HG02970 (cell line): ENCODE data around the gene CHRNA9.
"Not testable (repeated sequence)": the region's sequence is repeated elsewhere in the genome, so short reads cannot be mapped to it uniquely, and the experiment has no call there.

Source experiments
- ATAC-seq: cut with Tn5 transposase; IDR thresholded peaks from one replicate; pipeline ENCODE4 v1.9.1; 2021; ENCODE audit warnings: mild to moderate bottlenecking, moderate library complexity, moderate number of reproducible peaks; ENCODE audit not compliant: unreplicated experiment, low FRiP score

CHRNA9 gene

DNA sequence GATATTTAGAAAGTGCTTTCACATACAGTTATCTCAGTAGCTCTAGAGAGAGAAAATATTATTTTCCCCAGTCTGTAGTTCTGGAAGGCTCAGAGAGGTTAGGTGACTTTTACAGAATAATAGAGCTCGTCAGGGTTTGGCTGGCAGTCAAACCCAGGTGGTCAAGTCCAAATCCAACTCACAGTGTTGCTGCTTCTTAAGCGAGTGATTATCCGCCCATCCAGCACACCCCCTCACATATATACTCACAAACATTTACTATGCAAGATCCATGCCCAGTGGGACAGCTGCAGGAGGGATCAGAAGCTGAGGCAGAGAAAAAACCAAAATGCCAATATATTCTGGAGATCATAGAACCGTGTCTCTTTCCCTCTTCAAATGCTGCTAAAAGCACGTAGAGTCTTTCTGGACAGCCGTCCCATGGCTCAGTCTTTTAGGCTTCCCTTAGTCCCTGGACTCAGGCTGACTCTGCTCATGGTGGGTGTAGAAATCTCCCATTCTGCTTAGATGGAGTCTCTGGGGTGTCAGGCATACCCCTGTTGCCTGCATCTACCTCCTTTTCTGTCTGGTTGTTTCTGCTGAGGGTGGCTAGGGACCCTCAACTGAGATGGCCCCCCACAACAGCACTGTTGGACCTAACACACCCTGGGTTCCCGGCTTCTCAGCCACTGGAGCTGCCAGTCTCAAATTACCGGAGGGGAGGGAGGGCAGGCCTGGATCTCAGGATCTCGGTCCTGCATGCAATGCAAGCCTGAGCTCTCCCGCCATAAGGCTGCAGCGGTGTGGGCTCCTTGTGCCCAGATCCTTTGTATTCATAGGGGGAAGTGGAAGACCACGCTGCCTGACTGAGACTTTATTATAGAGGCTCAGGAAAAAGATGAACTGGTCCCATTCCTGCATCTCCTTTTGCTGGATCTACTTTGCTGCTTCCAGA is at the start of gene CHRNA9:
CHRNA9 (plus strand) TSS at position 743 of the 934 bp plus-strand sequence; CDS start at position 878, 135 bp downstream.
- no peak for ATAC-seq

GRCh38 chr4:40285692-40286091 is 49.4 kb upstream of the CHRNA9 start:
- no peak for ATAC-seq

- ATAC-seq: no peak
Observed at GRCh38 chr4:40288566-40288965, 46.6 kb upstream of the CHRNA9 start.

DNA sequence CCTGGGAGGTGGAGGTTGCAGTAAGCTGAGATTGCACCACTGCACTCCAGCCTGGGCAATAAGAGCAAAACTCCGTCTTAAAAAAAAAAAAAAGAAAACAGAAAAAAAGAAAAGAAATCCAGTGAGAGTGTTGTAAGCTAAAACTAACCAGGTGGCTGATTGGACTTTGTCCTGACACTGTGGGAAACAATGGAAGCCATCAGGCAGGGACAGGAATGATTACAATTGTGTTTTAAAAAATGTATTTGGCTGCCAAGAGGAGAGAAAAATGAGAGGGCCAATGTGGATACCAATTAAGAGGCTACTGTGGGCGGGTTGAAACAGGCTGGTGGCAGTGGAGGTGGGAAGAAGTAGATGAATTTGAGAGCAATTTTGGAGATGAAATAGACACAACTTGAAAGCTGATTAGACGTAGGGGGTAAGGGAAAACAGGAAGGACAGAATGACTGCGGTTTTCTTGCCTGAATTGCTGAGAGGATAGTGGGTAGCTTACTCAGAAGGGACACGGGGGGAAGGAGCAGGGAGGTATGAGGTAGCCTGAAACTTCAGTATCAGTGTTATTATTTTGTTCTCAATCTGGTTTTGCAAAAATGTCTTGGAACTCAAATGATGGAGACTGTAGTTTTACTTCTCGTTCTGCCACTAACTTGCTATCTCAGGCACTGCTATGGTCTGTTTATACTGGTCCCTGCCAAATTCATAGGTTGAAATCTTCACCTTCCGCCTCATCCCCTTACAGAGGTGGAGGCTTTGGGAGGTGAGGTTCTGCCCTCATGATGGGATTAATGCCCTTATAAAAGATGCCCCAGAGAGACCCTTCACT is 45.6 kb upstream of the CHRNA9 start:
- no peak for ATAC-seq

DNA sequence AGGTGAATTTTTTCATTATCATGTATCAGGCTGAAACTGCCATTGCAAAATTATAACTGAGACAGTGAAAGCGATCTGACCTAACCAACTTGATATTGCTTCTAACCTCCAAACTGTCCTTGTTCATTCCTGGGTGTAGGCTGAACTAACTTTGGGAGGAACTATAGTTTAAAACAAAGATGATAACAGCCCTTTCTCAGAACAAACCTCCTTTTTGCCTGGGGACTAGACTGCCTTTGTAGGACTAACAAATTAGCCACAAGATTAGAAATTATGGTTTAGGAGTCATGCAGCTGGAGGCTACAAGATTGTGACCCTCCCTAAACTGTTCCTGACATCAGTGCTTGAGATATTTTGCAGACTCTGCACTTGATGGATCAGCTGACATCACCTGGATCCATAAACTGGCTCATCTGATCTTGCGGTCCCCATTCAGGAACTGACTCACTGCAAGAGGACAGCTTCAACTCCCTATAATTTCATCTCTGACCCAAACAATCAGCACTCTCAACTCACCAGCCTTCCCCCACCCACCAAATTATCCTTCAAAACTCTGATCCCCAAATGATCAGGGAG is 44.4 kb upstream of the CHRNA9 start:
- ATAC-seq: not testable (repeated sequence)

DNA sequence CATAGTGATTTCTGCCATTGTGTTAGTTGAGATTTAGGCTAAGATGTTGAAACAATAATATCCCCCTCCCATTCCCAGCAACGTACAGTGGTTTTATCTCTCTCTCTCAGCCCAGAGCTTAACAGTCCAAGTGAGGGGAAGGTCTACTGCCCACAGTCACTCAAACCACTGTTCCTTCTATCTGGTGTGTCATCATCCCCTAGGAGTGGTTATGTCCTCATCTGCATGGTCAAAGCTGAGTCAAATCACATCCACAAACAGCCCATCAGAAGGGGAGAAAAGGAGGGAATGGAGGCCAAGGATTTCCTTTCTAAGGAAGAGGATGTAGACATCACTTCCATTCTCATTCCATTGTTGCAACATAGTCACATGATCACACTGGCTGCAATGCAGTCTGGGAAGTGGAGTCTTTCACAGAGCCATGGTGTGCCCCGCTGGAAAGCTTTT is 42.8 kb upstream of the CHRNA9 start:
- ATAC-seq: no peak

GRCh38 chr4:40294339-40294738 is 40.8 kb upstream of the CHRNA9 start:
- no peak for ATAC-seq

- ATAC-seq: not testable (repeated sequence)
Observed at GRCh38 chr4:40295030-40295429, 40.1 kb upstream of the CHRNA9 start.

GRCh38 chr4:40295572-40295971 is 39.6 kb upstream of the CHRNA9 start:
- ATAC-seq: no peak

GRCh38 chr4:40299126-40299525 is 36.0 kb upstream of the CHRNA9 start:
- no peak for ATAC-seq

- ATAC-seq: no peak
Observed at GRCh38 chr4:40299811-40300292, 35.3 kb upstream of the CHRNA9 start.

- ATAC-seq: no peak
Observed at GRCh38 chr4:40300371-40301162, 34.6 kb upstream of the CHRNA9 start.

DNA sequence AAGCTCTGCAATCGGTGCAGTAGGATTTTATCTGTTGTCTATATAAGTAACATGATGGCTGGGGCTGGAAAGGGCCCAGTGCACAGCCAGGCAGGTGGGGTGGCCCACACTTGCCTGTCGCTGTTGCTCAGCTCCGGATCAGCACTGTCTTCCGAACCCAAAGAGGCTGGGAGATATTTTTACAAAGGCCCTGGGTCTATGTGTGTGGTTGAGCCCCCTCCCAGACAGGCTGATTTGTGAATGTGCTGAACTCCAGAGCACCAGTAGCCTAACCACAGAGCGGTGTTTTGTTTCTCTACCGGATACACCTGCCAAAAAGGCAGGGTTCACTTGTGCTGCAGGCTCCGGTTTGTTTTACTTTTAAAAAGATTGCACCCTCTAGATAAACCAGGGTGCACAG is 33.5 kb upstream of the CHRNA9 start:
- ATAC-seq: peak; percentile 44

GRCh38 chr4:40303751-40304150 is 31.4 kb upstream of the CHRNA9 start:
- no peak for ATAC-seq

DNA sequence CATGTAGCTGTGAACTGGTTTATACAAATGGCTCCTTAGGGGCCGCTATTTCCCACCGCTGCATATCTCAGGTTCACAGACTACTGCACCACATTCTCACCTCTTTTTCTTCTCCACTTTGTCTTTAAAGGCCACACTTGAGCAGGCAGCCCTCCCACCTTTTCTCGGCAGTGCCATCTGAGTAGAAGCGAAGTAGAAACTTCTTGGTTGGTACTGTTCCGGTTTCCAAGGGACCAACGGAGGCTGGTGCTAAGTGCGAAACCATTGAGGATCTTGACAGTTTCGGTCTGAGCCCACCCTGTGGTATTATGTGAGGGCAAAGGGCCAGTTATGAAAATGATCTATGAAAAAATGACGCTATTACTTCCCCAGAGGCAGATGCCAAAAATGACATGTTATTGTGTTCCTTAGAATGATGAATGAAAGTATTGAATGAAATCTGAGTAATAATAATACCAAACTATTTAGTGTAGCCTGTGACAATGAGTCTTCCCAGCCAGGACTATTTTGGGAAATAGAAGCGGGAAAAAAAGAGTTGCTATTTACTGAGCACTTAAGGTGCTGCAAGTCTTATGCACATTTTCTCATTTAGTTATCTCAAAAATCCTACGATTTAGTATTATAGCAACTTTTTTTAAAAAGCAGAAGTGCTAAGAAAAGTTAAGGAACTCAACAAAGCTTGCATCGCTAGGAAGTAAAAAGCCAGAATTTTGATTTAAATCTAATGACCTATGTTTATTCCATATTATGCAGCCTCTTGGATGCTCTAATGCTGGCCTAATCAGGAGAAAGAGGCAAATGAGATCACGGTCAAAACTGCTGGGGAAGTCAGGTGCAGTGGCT is 29.6 kb upstream of the CHRNA9 start:
- ATAC-seq: peak; percentile 29

DNA sequence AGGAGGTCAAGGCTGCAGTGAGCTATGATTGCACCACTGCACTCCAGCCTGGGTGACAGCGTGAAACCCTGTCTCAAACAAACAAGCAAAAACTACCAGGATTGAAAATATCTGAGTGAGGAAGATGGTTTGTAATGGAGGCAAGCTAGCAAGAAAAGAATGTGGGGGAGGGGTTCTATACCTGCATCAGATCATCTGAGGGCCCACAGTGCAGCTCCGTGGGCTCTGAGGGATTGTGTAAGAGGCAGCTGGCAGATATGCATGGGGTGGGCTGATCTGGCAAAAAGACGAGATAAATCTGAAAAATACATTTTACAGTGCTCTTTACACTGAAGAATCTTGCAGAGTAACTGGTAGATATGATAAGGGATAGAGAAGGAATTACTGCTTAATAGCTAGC is 28.9 kb upstream of the CHRNA9 start:
- no peak for ATAC-seq

- ATAC-seq: no peak
Observed at GRCh38 chr4:40306976-40307375, 28.2 kb upstream of the CHRNA9 start.

- ATAC-seq: no peak
Observed at GRCh38 chr4:40307627-40308497, 27.3 kb upstream of the CHRNA9 start.
